NB4 (cell line): ENCODE data around the gene EVA1A.

ENCODE experiments used
- CTCF ChIP-seq: IDR thresholded peaks from one replicate; pipeline ENCODE4 v1.5.1; 2012; ENCODE audit warnings: low read depth, low read length
- MAX ChIP-seq: IDR thresholded peaks from 2 replicates; pipeline ENCODE4 v1.6.1; 2011; ENCODE audit warnings: low read depth, low read length
- MYC ChIP-seq: IDR thresholded peaks from 2 replicates; pipeline ENCODE4 v1.6.1; 2011; ENCODE audit warnings: low read depth, low read length
- POLR2A ChIP-seq: IDR thresholded peaks from 2 replicates; pipeline ENCODE4 v1.6.1; 2011; ENCODE audit warnings: mild to moderate bottlenecking; ENCODE audit not compliant: insufficient read length; ENCODE audit errors: extremely low read depth

GRCh38 chr2:75594596-75594995 is 33.9 kb upstream of the EVA1A start:
- no peak for TF ChIP-seq CTCF
- TF ChIP-seq MAX, result no peak
- TF ChIP-seq MYC, result no peak
- TF ChIP-seq POLR2A, result no peak
